Naive thymus-derived CD8-positive, alpha-beta T cell (primary cell): ENCODE data around the gene JDP2. TPM values are rescaled to one million over a fixed set of nuclear protein-coding genes. Genes with fewer than 3 reads are reported as not detected.
"Not testable (repeated sequence)": the region's sequence is repeated elsewhere in the genome, so short reads cannot be mapped to it uniquely, and the experiment has no call there.

Experiments
- ATAC-seq, 2 donors: fragments of 150-1000 bp; cut with Tn5 transposase in 1 of 2; sonication (Bioruptor Pico), chemical (Tn5 transposase) in 1 of 2; 1 replicate in 1 of 2; 2 replicates in 1 of 2; pipeline ENCODE4 v1.10.0; 2021; ENCODE audit warnings: mild to moderate bottlenecking in 2 of 2, moderate library complexity in 2 of 2
- POLR2A ChIA-PET: fragments of 350-600 bp; sonication (Branson Sonifier 250); formaldehyde crosslinking; loops from one replicate; lab custom pipeline; 2021; ENCODE audit warnings: antibody characterized with exemption; lab: Charles Lee
- DNase-seq, 10 donors: peaks; one replicate each; pipeline versions ENCODE4 v3.0.0 to v3.0.0-alpha.2; 2020 to 2022
- H3K27ac Mint-ChIP-seq, 10 donors: one replicate each; pipeline ENCODE4 v1.8.0; 2020 to 2022; ENCODE audit warnings: mild to moderate bottlenecking in 10 of 10, mixed read lengths in 10 of 10, moderate library complexity in 4 of 10, inconsistent platforms in 1 of 10
- H3K27me3 Mint-ChIP-seq, 5 donors: one replicate each; pipeline ENCODE4 v1.8.0; 2021 to 2022; ENCODE audit warnings: mixed read lengths in 5 of 5
- H3K36me3 Mint-ChIP-seq, 3 donors: one replicate each; pipeline ENCODE4 v1.8.0; 2020 to 2022; ENCODE audit warnings: mixed read lengths in 3 of 3, mild to moderate bottlenecking in 2 of 3, inconsistent platforms in 1 of 3
- H3K4me1 Mint-ChIP-seq, 4 donors: one replicate each; pipeline ENCODE4 v1.8.0; 2021 to 2022; ENCODE audit warnings: mixed read lengths in 4 of 4
- H3K4me3 Mint-ChIP-seq, 10 donors: one replicate each; pipeline ENCODE4 v1.8.0; 2020 to 2022; ENCODE audit warnings: mild to moderate bottlenecking in 10 of 10, mixed read lengths in 10 of 10, moderate library complexity in 6 of 10, inconsistent platforms in 1 of 10
- H3K9me3 Mint-ChIP-seq, 9 donors: one replicate each; pipeline ENCODE4 v1.8.0; 2020 to 2022; ENCODE audit warnings: mixed read lengths in 9 of 9, mild to moderate bottlenecking in 3 of 9, inconsistent platforms in 1 of 9, moderate library complexity in 1 of 9
- polyA plus RNA-seq, 3 donors: library from polyadenylated mRNA; unstranded; fragments of 300-500 nt; fragmentation: Illumina TruSeq; gene quantifications; one replicate each; pipeline ENCODE4 v1.2.3, GENCODE V29; 2021
- total RNA-seq, 8 experiments: library from RNA in 2 of 8; stranded (reverse) in 2 of 8; gene quantifications; one replicate each; pipeline ENCODE4 v1.2.3 and lab custom pipeline; 2021 to 2026

Gene JDP2
- total and polyA plus RNA-seq, 5 experiments from 2014 or later, result 0.75 to 1.0 TPM; not detected in 3

- H3K36me3 Mint-ChIP-seq, result no peaks in the 10 kb centered on the region
- peak overlapping the region in 2 of 10 donors; percentile 15 to 29 for H3K27ac Mint-ChIP-seq
- H3K4me1 Mint-ChIP-seq, result peaks cover 0 to 21% (median 0%) of the 10 kb centered on the region in 4 donors
- DNase-seq (no peak), ATAC-seq (no peak)
- H3K9me3 Mint-ChIP-seq, result no peaks in the 10 kb centered on the region
- POLR2A ChIA-PET, result no interaction called here
- peaks cover 0 to 3% (median 0%) of the 10 kb centered on the region in 5 donors for H3K27me3 Mint-ChIP-seq
- H3K4me3 Mint-ChIP-seq, result no peak overlapping the region
Observed at GRCh38 chr14:75469164-75469563, 41.3 kb downstream of the JDP2 start.

- no peak for DNase-seq
- peaks cover 0 to 3% (median 0%) of the 10 kb centered on the region in 5 donors for H3K27me3 Mint-ChIP-seq
- no peaks in the 10 kb centered on the region for H3K36me3 Mint-ChIP-seq
- no peaks in the 10 kb centered on the region for H3K9me3 Mint-ChIP-seq
- peak overlapping the region in 1 of 10 donors; percentile 15 for H3K27ac Mint-ChIP-seq
- H3K4me3 Mint-ChIP-seq, result no peak overlapping the region
- no peak for ATAC-seq
- POLR2A ChIA-PET, result no interaction called here
- H3K4me1 Mint-ChIP-seq, result peaks cover 0 to 21% (median 0%) of the 10 kb centered on the region in 4 donors
Observed at GRCh38 chr14:75469606-75470237, 41.9 kb downstream of the JDP2 start.

- H3K27ac Mint-ChIP-seq, result peak overlapping the region in 1 of 10 donors; percentile 44
- no peaks in the 10 kb centered on the region for H3K9me3 Mint-ChIP-seq
- no peak overlapping the region for H3K4me3 Mint-ChIP-seq
- DNase-seq (no peak), ATAC-seq (no peak)
- H3K4me1 Mint-ChIP-seq, result peaks cover 0 to 21% (median 0%) of the 10 kb centered on the region in 4 donors
- no peaks in the 10 kb centered on the region for H3K36me3 Mint-ChIP-seq
- peaks cover 0 to 3% (median under 1%) of the 10 kb centered on the region in 5 donors for H3K27me3 Mint-ChIP-seq
- POLR2A ChIA-PET, result no interaction called here
Observed at GRCh38 chr14:75470238-75470797, 42.5 kb downstream of the JDP2 start.

- no peak overlapping the region for H3K4me3 Mint-ChIP-seq
Observed at GRCh38 chr14:75471059-75471458, 43.2 kb downstream of the JDP2 start.

GRCh38 chr14:75474127-75474526, 46.3 kb downstream of the JDP2 start:
- not testable (repeated sequence) for H3K36me3 Mint-ChIP-seq

More at GRCh38 chr14:75471059-75471458, 43.2 kb downstream of the JDP2 start:
- Mint-ChIP-seq H3K27ac (peak overlapping the region in 2 of 10 donors; percentile 44 to 73), H3K4me1 (peaks cover 0 to 21% (median 0%) of the 10 kb centered on the region in 4 donors), H3K27me3 (peaks cover 0 to 3% (median 3%) of the 10 kb centered on the region in 5 donors), H3K36me3 (no peaks in the 10 kb centered on the region), H3K9me3 (no peaks in the 10 kb centered on the region)
- ATAC-seq (no peak), DNase-seq (no peak)
- POLR2A ChIA-PET, result no interaction called here

GRCh38 chr14:75476274-75476995, 48.6 kb downstream of the JDP2 start:
- Mint-ChIP-seq H3K27ac (no peak overlapping the region), H3K27me3 (peaks cover 0 to 9% (median 7%) of the 10 kb centered on the region in 5 donors), H3K4me3 (no peak overlapping the region), H3K9me3 (no peaks in the 10 kb centered on the region), H3K4me1 (peaks cover 0 to 6% (median under 1%) of the 10 kb centered on the region in 4 donors), H3K36me3 (no peaks in the 10 kb centered on the region)
- POLR2A ChIA-PET, result no interaction called here
- ATAC-seq (no peak), DNase-seq (no peak)

More at GRCh38 chr14:75474127-75474526, 46.3 kb downstream of the JDP2 start:
- H3K27ac Mint-ChIP-seq, DNase-seq, ATAC-seq, POLR2A ChIA-PET, H3K27me3 Mint-ChIP-seq, H3K4me3 Mint-ChIP-seq, H3K9me3 Mint-ChIP-seq: not testable (repeated sequence)
- H3K4me1 Mint-ChIP-seq, result peaks cover 0 to 14% (median under 1%) of the 10 kb centered on the region in 4 donors

GRCh38 chr14:75477881-75478280, 50.1 kb downstream of the JDP2 start:
- Mint-ChIP-seq H3K27me3 (peaks cover 0 to 9% (median 7%) of the 10 kb centered on the region in 5 donors), H3K4me3 (no peak overlapping the region), H3K9me3 (no peaks in the 10 kb centered on the region), H3K27ac (peak overlapping the region in 1 of 10 donors; percentile 36), H3K4me1 (peaks cover 0 to 4% (median under 1%) of the 10 kb centered on the region in 4 donors), H3K36me3 (no peaks in the 10 kb centered on the region)
- DNase-seq (no peak), ATAC-seq (no peak)
- POLR2A ChIA-PET, result no interaction called here

GRCh38 chr14:75479770-75480600, 52.2 kb downstream of the JDP2 start:
- Mint-ChIP-seq H3K27me3 (peaks cover 0 to 9% (median 7%) of the 10 kb centered on the region in 5 donors), H3K9me3 (no peaks in the 10 kb centered on the region), H3K27ac (no peak overlapping the region), H3K4me3 (no peak overlapping the region), H3K4me1 (peaks cover 0 to 4% (median under 1%) of the 10 kb centered on the region in 4 donors), H3K36me3 (no peaks in the 10 kb centered on the region)
- ATAC-seq (no peak), DNase-seq (no peak)
- POLR2A ChIA-PET, result no interaction called here

- DNase-seq, result no peak
- no peak overlapping the region for H3K27ac Mint-ChIP-seq
- POLR2A ChIA-PET, result no interaction called here
- peaks cover 0 to 3% (median under 1%) of the 10 kb centered on the region in 4 donors for H3K4me1 Mint-ChIP-seq
- H3K4me3 Mint-ChIP-seq, result no peak overlapping the region
- no peak for ATAC-seq
- peaks cover 0 to 9% (median 5%) of the 10 kb centered on the region in 5 donors for H3K27me3 Mint-ChIP-seq
- H3K9me3 Mint-ChIP-seq, result no peaks in the 10 kb centered on the region
- no peaks in the 10 kb centered on the region for H3K36me3 Mint-ChIP-seq
Observed at GRCh38 chr14:75482366-75482765, 54.5 kb downstream of the JDP2 start.

GRCh38 chr14:75484711-75485429, 57.0 kb downstream of the JDP2 start:
- H3K4me1 Mint-ChIP-seq, result peaks cover 2 to 8% (median 4%) of the 10 kb centered on the region in 4 donors
- no peaks in the 10 kb centered on the region for H3K9me3 Mint-ChIP-seq
- POLR2A ChIA-PET, result interaction anchor here (1.6 kb wide), 1 partner anchor 11 kb away, joined by 3 read pairs; no protein-coding TSS in a partner anchor
- DNase-seq (no peak), ATAC-seq (no peak)
- no peaks in the 10 kb centered on the region for H3K36me3 Mint-ChIP-seq
- H3K27me3 Mint-ChIP-seq, result peaks cover 0 to 5% (median 2%) of the 10 kb centered on the region in 5 donors
- H3K4me3 Mint-ChIP-seq, result no peak overlapping the region
- no peak overlapping the region for H3K27ac Mint-ChIP-seq

GRCh38 chr14:75486318-75486717, 58.5 kb downstream of the JDP2 start:
- Mint-ChIP-seq H3K4me1 (peaks cover 2 to 6% (median 4%) of the 10 kb centered on the region in 4 donors), H3K9me3 (no peaks in the 10 kb centered on the region), H3K4me3 (peak overlapping the region in 1 of 10 donors; percentile 5), H3K27ac (no peak overlapping the region), H3K27me3 (no peaks in the 10 kb centered on the region), H3K36me3 (no peaks in the 10 kb centered on the region)
- ATAC-seq, result no peak
- POLR2A ChIA-PET, result no interaction called here
- DNase-seq, result no peak
